ENCODE measurements around the gene USP37. TPM values are rescaled to one million over a fixed set of nuclear protein-coding genes. Genes with fewer than 3 reads are reported as not detected.

USP37 gene
- total and polyA plus RNA-seq, 2 of the 13 experiments (the other 11 are each of a cell fraction or from before 2014, with no cell fraction given) = 6.5 to 30.6 TPM

GRCh38 chr2:218405746-218406208, 162.4 kb downstream of the USP37 start (continued):
- TF ChIP-seq ARID4A (CRISPR knock-in tag; IDR thresholded peaks at IDR 0.05; ENCODE audit: borderline replicate concordance) (peak; percentile 27; the same call in 1 of the 2 replicates), RXRB (CRISPR knock-in tag; IDR thresholded peaks at IDR 0.05; ENCODE audit: borderline replicate concordance) (peak; percentile 24; the same call in 1 of the 2 replicates), ZNF816 (CRISPR knock-in tag; IDR thresholded peaks at IDR 0.05; ENCODE audit: borderline replicate concordance) (peak; percentile 84; the same call in 1 of the 2 replicates), ZNF569 (CRISPR knock-in tag; IDR thresholded peaks at IDR 0.05; ENCODE audit: borderline replicate concordance) (peak; percentile 61; the same call in 1 of the 2 replicates), ZNF572 (CRISPR knock-in tag; IDR thresholded peaks at IDR 0.05) (peak; percentile 81), BRF2 (CRISPR knock-in tag; IDR thresholded peaks at IDR 0.05) (peak; percentile 55; the same call in 1 of the 2 replicates), ZBTB38 (CRISPR knock-in tag; IDR thresholded peaks at IDR 0.05) (peak; percentile 62; the same call in 1 of the 2 replicates), ZC3H13 (CRISPR knock-in tag; IDR thresholded peaks at IDR 0.05) (peak; percentile 96), ZNF263 (CRISPR knock-in tag; IDR thresholded peaks at IDR 0.05) (no peak), SOX5 (CRISPR knock-in tag; IDR thresholded peaks at IDR 0.05; ENCODE audit: borderline replicate concordance) (no peak), ZNF609 (CRISPR knock-in tag; IDR thresholded peaks at IDR 0.05; ENCODE audit: borderline replicate concordance) (no peak; the same call in 1 of the 2 replicates), CCDC6 (CRISPR knock-in tag; IDR thresholded peaks at IDR 0.05) (peak; percentile 36; the same call in 1 of the 2 replicates), ZNF710 (CRISPR knock-in tag; IDR thresholded peaks at IDR 0.05; ENCODE audit: borderline replicate concordance) (0 out of 2 replicates have a peak, but pooled peaks have one; percentile 2), MEF2D (CRISPR knock-in tag; IDR thresholded peaks at IDR 0.05) (peak; percentile 59; the same call in 1 of the 2 replicates), XRCC5 (optimal IDR thresholded peaks at IDR 0.05; ENCODE audit: low read length) (no peak), ZNF337 (CRISPR knock-in tag; IDR thresholded peaks at IDR 0.05; ENCODE audit: borderline replicate concordance, low read depth) (peak; percentile 88; the same call in 1 of the 2 replicates)

All from HepG2 (cell line).